AG10803 (cell line): Measurements from ENCODE around the gene PTRH2.

ENCODE experiments used
- DNase-seq: peaks from one replicate; pipeline ENCODE4 v3.0.0; 2010; ENCODE audit warnings: low read depth
- H3K4me3 ChIP-seq: 2 replicates; pipeline ENCODE4 v1.5.1; 2011; ENCODE audit warnings: mild to moderate bottlenecking, low read length, control low read depth
- TF ChIP-seq, protein P1 (sequence below): conservative IDR thresholded peaks from 2 replicates; pipeline ENCODE4 v1.5.1; 2011; ENCODE audit warnings: mild to moderate bottlenecking, low read length, control low read depth, inconsistent platforms

The PTRH2 gene

DNA sequence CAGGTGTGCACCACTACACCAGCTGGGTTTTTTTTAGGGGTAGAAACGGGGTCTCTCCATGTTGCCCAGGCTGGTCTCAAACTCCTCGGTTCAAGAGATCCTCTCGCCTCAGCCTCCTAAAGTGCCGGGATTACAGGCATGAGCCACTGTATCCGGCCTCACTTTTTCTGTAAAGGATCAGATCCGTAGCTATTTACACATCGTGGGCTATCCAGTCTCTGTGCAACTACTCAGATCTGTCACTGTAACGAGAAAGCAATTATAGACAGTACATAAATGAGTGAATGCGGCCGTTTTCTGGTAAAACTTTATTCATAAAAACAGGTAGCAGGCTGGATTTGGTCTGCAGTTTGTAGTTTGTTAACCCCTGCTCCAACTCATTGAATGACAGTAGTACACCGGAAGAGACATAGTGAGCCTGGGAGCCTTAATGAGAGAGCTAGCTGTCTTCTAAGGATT is 44.8 kb upstream of the PTRH2 start:
- no peak for DNase-seq
- TF ChIP-seq, protein P1, sequence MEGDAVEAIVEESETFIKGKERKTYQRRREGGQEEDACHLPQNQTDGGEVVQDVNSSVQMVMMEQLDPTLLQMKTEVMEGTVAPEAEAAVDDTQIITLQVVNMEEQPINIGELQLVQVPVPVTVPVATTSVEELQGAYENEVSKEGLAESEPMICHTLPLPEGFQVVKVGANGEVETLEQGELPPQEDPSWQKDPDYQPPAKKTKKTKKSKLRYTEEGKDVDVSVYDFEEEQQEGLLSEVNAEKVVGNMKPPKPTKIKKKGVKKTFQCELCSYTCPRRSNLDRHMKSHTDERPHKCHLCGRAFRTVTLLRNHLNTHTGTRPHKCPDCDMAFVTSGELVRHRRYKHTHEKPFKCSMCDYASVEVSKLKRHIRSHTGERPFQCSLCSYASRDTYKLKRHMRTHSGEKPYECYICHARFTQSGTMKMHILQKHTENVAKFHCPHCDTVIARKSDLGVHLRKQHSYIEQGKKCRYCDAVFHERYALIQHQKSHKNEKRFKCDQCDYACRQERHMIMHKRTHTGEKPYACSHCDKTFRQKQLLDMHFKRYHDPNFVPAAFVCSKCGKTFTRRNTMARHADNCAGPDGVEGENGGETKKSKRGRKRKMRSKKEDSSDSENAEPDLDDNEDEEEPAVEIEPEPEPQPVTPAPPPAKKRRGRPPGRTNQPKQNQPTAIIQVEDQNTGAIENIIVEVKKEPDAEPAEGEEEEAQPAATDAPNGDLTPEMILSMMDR: no peak
- no peak overlapping the region for H3K4me3 ChIP-seq

DNA sequence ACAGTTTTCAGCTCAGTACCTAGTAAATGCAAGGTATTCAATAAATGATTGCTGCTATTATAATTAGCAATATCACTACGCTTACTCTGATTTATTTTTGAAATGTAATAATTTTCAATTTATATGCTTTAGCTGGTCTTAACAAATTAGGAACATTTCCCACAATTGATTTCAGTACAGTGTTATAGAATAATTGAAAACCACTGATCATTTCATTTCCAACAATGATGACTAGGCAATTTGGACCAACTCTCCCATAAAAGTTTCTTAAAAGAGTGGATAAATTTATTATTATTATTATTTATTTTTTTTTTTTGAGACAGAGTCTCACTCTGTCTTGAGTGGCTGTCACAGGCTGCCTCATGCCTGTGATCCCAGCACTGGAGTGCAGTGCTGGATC is 41.4 kb upstream of the PTRH2 start:
- TF ChIP-seq, protein P1: no peak
- no peak for DNase-seq
- no peak overlapping the region for H3K4me3 ChIP-seq

DNA sequence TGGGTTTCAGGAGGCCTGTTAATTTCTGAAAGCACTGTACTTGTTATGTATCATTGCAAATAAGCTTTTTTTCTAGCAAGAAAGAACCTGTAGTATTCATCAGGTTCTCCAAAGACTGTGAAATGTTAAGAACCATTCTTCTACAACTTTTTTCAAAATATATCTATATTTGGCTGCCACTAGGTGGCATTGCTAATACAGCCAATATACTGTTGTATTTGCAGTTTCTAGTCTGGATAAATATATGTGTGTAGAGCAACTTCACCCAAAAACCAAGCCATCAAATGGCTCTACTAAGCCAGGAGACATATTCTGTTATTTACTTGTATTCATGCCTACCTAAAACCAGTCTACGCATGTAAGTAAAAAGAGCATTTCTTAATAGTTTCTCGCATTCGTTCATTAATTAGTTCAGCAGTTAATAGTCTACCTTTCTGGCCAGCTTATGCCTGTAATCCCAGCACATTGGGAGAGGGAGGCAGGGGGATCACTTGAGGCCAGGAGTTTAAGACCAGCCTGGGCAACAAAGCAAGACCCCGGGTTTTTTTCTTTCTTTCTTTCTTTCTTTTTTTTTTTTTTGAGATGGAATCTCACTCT is 39.7 kb upstream of the PTRH2 start:
- TF ChIP-seq, protein P1: peak; percentile 79
- DNase-seq: peak; percentile 74
- H3K4me3 ChIP-seq: no peak overlapping the region

DNA sequence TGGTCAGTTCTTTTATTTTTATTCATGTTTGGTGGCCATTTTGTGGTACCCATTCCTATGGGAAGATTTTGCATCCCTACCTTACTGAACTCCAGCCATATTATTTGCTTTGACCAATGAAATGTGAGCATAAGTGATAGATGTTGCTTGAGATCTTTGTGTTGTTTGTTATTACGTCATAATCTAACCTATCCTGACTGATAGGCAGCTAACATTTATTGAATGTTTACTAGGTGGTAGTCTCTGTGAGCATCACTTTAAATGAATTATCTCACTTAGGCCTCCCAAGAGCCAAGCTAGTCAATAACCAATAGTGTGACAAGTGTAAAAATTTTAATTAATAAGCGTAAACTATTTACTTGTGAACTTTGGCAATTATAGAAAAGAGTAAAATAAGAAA is 37.8 kb upstream of the PTRH2 start:
- TF ChIP-seq, protein P1: no peak
- H3K4me3 ChIP-seq: no peak overlapping the region
- no peak for DNase-seq

DNA sequence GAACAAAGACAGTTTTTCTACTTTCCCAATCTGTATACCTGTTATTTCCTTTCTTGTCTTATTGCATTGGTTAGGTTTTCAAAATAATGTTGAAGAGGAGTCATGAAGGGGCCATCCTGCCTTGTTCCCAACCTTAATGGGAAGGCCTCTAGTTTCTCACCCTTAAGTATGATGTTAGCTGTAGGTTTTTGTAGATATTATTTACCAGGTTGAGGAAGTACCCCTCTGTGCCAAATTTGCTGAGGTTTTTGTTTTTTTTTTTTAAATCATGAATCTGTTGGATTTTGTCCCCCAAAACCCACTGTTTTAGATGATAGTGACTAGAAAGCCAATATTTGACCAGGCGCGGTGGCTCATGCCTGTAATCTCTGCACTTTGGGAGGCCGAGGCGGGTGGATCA is 36.6 kb upstream of the PTRH2 start:
- no peak for DNase-seq
- TF ChIP-seq, protein P1: no peak

DNA sequence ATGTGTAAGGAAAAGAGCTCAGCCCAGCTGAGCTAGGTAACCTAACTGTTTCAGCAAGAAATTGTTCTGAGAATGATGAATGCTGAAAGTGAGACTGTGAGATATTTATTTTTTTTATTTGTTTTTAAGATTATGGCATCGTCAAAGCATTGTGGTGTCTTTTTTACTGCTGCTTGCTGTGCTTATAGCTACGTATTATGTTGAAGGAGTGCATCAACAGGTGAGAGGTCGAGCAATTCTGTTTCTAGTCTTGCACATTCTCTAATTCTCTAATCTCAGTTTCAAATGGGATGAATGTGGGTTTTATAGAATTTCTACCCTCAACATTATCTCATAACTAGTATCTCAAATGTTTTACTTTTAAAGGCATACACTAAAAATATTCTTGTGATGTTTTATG is 30.1 kb upstream of the PTRH2 start:
- no peak overlapping the region for H3K4me3 ChIP-seq
- TF ChIP-seq, protein P1: no peak
- DNase-seq: no peak

More for the DNA sequence above, 36.6 kb upstream of the PTRH2 start:
- H3K4me3 ChIP-seq: no peak overlapping the region

DNA sequence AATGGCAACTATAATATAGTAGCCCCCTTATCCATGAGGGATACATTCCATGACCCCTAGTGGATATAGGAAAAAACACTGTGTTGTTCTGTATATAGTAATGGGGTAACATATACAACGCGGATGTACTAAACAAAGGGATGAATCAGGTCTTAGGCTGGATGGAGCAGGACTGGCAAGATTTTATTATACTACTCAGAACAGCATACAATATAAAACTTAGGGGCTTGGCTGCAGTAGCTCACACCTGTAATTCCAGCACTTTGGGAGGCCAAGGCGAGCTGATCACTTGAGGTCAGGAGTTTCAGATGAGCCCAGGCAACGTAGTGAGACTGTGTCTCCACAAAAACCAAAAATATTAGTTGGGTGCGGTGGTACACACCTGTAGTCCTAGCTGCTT is 27.0 kb upstream of the PTRH2 start:
- DNase-seq: no peak
- TF ChIP-seq, protein P1: no peak
- H3K4me3 ChIP-seq: no peak overlapping the region
